Left renal pelvis (tissue), 4 donors: ENCODE data around the gene PTPA. TPM values are rescaled to one million over a fixed set of nuclear protein-coding genes. Genes with fewer than 3 reads are reported as not detected.
A peak's percentile ranks its signal among the peaks of the same experiment; 100 is the strongest.

Experiments
- DNase-seq, 4 donors: peaks; one replicate each; pipeline ENCODE4 v3.0.0-alpha.2; 2013; ENCODE audit warnings: low read depth in 4 of 4, low spot score in 3 of 4
- polyA plus RNA-seq, 4 donors: library from polyadenylated mRNA; unstranded; fragments of 120-200 nt; gene quantifications; one replicate each; pipeline ENCODE4 v1.2.1, GENCODE V29; 2013; ENCODE audit not compliant: insufficient read length in 4 of 4

Gene PTPA
- polyA plus RNA-seq = 100 to 1,000 TPM in 3 of 4 donors, 10 to 100 TPM in 1; 94.0 to 126 (median 105) TPM

DNA sequence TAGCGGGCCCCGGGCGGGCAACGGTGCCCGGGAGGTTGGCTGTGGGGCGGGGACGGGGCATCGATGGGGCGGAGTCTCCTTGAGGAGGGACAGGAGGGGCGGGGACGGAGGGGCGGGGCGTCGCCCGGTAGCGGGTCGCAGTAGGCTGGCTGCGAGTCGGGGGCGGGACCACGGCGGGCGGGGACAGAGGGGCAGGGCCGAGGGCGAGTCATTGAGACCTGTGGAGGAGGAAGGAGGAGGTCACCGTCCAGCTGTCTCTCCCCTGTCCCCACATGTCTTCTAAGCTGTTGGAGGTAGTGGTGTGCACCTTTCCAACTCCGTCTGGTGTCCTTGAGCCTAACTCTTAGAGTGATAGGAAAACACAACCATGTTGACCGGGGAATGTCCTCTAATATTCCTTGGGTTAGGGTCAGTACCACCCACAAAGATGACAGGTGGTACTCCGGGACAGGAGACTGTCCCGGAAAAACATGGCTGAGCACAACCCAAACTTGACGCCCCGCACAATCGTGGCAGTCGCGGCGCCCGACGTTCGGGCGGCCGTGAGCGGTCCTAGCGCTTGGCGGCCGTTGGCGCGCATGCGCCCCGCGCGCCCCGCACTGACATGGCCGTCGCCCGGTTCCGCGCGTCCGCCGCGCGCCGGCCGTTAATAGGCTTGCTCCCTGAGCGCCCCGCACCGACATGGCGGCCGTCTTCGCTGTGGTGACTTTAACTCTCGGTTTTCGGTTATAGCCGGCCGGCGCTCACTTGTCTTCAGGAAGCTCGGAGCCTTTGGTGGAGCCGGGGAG, at the start of gene PTPA, which contains the start of gene CRAT:
Gene PTPA, plus strand, starts transcription at position 676 of the 788 bp plus-strand sequence. CDS start 186 bp downstream, outside the sequence.
Gene CRAT, minus strand, starts transcription at position 54 of the 788 bp plus-strand sequence. CDS start 284 bp downstream, outside the sequence.
- DNase-seq = peak; percentile 82 to 85 (median 83)

DNA sequence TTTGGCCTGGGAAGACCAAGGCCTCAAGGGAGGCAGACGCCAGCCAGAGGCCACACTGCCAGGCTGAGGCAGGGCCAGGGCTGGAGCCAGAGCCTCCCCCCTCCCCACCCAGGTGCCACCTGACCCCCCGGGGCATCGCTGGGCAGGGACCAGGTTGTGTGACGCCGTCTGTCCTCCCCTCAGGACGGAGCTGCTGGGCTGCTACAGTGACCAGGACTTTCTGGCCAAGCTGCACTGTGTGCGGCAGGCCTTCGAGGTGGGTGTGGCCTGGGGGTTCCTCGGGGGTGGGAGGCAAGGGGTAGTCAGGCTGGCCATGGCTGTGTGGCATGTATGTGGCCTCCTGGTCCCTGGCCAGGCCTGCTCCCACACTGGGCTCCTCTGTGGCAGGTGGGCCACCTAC, 48.2 kb upstream of the PTPA start:
- no peak for DNase-seq

DNA sequence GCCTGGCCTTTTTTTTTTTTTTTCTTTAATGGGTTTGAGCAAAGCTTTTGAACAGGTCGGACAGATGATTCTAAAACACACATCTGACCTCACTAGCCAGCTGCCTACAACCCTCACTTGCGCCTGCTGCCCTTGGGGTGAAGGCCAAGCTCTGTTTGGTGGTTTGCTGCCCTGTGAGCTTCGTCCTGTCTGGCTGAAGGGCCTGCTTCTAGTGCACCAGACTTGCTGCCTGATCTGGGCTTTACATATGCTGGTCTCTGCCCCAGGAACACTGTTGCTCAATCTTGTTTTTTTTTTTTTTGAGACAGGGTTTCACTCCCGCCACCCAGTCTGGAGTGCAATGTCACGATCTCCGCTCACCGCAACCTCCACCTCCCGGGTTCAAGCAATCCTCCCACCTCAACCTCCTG, 46.7 kb upstream of the PTPA start:
- DNase-seq = no peak

DNA sequence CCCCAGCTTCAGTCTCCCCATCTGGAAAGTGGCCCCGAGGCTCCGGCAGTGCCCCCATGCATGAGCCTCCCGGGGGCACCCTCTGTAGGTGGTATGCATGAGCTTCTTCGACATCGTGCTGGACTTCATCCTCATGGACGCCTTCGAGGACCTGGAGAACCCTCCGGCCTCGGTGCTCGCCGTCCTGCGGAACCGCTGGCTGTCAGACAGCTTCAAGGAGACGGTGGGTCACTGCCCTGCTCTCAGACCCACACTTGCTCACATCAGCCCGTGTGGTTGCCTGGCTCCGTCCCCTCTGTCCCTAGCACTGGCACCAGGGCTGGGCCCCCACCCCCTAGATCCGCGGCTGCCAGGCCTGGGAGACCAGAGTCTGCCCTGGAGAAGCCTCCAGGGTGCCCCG, 43.1 kb upstream of the PTPA start:
- DNase-seq = no peak

DNA sequence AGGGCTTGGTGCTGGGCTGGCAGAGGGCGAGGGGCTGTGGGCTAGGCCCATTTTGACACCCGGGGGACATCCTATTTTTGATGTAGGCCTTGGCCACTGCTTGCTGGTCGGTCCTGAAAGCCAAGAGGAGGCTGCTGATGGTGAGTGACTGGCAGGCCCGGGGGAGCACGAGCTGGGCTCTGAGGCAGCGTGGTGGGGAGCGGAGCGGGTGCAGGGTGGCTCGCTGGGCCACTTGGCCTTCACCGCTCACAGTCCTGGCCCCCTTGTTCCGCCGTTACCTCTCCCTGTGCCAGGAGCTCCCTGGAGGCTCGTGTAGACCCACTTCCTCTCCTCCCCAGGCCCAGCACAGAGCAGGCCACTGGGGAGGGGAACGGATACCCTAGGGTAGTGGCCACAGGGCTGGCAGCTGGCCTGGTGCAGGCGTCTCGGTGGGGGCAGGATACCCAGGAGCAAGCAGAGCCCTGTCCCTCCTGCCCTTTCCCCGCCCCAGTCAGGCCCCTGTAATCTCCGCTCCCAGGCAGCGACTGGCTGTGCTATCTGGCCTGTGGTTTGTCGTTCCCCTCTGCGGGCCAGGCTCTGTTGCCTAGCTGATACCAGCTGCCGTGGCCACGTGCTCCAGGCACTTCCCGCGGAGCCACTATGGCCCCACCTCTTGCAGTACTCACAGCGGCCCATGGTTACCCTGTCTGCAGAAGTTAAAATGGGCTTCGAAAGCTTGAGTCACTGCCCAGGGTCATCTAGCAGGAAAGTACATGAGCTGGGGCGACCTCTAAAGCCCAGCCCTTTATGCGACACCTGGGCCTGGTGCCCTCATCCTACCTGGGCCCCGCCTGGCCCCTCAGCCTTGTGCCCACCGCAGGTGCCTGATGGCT, 42.0 kb upstream of the PTPA start:
- no peak for DNase-seq

DNA sequence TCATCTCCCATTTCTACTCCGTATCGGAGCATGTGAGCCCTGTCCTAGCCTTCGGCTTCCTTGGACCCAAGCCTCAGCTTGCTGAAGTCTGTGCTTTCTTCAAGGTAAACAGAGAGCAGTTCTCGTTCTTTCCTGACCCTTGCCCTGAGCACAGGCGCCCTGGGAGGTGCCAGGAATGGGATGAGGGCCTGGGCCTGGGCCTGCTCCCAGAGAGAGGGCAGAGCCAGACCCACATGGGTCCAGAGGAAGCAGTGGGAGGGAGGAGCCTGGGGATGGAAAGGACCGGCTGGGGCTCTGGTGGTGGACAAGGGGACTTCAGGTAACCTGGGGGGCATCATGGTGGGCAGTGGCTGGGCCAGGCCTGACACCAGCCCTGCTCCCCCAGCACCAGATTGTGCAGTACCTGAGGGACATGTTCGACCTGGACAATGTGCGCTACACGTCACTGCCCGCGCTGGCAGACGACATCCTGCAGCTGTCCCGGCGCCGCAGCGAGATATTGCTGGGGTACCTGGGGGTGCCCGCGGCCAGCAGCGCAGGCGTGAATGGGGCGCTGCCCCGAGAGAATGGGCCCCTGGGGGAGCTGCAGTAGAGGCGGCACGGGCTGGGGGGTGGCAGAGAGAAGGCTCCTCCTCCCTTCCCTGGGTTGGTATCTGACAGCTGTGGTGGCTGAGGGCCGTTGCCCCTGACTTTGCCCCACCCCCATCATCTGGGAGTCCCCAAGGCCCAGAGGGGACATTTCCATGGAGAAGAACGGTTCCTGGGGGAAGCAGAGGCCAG, 41.2 kb upstream of the PTPA start:
- DNase-seq = no peak

DNA sequence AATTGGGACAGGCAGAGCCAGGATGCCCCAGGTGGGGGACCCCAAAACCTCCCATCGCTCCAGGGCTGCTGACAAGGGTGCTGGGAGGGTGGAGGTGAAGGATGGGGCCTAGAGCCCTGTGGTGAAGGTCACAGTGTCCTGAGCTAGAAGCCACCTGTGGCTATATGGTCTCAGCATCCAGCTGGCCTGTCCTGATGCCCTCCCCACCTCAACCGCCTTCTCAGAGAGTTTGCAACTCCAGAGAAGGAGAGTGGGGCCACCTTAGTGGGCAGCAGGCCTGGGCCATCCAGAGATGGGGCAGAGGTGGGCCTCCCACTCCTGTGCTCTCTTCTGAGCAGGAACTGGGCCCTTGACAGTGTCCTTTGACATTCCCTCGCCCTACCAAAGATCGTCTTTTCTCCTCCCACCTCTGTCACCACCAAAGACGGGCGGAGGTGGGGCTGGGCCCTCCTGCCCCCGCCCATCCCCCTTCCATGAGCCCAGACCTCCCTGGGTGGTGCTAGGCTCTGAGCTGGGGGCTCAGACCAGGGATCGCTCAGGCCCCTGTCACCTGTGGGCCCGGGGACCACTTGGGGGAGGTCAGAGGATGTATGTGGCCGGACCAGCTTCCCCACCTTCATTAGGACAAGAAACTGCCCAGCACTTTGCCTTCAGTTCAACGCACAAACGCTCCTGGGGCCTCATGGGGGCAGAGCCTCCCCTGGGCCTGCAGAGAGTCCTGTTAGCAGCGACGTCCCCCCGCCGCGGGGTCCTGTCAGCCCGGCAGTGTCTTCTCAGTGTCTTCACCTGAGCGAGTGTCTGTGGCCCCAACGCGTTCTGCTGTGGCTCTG, 40.3 kb upstream of the PTPA start:
- DNase-seq = no peak

DNA sequence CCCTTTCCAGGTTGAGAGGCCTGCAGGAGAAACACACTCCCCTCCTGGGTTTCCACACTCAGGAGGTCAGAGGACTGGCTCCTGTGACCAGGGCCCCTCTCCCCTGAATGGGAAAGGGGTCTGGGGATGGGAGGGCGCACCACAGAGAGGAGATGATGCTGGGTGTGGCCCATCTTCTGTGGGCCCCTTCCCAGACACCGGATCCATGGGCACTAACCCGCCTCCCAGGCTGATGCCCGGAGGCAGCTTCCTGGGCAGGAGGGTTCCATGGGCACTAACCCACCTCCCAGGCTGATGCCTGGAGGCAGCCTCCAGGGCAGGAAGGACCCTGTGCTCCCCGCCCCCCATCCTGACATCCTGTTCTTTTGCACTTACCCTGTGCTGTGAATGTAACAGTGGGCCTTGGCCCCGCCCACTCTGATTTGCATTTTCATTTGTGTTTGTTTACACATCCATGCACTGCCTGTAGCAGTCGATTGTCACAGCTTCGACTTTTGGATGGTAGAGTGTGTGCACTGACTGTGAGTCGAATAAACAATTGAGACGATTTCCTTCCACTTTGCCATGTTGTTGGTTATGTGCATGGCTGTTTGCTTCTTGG, 39.6 kb upstream of the PTPA start:
- no peak for DNase-seq

DNA sequence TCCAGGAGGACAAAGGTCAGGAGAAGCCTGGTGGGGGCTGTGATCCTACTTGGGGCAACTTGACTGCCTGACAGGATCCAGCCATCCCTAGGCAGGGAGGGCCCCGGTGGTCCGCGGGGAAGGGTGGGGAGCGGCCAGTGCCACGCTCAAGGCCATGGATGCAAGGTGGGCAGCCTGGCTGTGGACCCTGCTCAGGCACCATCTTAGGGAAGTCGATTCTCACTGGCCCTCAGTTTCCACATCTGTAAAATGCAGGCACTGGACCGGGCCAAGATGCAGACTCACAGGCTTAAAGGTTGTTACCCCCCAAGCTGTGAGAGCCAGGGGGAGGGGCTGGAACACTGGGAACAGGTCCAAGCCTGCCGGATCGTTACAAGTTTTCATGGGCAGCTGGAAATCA, 39.0 kb upstream of the PTPA start:
- DNase-seq = no peak

DNA sequence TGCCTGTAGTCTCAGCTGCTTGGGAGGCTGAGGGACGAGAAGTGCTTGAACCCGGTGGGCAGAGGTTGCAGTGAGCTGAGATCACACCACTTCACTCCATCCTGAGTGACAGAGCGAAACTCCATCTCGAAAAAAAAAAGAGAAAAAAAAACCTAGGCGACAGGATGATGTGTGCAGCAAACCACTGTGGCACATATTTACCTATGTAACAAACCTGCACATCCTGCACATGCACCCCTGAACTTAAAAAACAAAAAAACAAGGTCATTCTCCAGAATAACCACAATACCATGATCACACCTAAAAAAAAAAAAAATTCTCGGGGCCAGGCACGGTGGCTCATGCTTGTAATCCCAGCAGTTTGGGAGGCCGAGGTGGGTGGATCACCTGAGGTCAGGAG, 37.8 kb upstream of the PTPA start:
- DNase-seq = no peak

DNA sequence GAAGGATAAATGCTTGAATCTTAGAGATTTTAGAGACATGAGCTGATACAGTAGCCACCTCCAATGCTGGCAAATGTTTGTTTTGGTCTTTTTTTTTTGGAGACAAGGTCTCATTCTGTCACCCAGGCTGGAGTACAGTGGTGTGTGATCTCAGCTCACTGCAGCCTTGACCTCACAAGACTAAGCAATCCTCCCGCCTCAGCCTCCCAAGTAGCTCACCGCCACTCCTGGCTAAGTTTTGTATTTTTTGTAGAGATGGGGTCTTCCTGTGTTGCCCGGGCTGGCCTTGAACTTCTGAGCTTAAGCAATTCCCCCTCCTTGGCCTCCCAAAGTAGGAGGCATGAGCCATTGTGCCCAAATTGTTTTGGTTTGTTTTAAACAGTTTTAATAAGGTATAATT, 37.1 kb upstream of the PTPA start:
- DNase-seq = no peak

DNA sequence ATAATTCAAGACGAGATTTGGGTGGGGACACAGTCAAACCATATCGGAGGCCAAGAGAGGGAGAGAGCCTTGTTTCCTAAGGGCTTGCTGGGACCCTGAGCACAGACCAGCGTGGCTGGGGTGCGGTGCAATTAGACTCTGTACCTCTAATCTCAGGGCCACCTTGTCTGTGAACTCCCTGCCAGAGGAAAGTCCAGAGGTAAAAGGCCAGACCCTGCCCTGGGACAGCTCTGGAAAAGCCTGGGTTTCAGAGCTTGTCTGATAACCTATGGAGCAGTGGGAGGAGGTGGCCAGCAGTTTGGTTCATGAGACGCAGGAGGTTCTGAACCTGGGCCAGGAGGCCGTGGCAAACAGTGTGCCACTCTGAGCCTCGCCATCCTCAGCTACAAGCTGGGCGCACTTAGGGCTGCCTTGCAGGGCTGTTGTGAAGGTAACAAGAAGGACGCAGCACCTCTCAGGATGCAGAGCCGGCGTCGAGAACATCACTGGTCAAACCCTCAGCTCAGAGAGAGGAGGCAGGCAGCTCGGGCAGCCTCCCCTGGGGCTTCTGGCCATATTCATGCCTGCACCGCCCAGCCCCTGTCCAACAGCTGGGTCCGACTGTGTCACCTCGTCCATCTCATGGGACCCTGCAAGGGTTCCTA, 35.1 kb upstream of the PTPA start:
- no peak for DNase-seq

DNA sequence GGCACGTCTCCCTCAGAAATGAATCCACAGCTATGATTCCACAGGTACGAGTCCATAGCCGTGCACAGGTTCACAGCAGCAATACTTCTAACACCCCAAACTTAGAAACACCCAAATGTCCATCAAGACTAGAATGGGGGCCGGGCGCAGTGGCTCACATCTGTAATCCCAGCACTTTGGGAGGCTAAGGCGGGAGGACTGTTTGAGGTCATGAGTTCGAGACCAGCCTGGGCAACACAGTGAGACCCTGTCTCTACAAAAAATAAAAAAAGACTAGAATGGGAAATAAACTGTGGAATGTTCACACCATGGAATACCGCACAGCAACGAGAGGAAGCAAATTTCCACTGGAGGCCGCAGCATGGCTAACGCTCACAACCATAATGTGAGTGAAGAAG, 34.6 kb upstream of the PTPA start:
- DNase-seq = no peak

DNA sequence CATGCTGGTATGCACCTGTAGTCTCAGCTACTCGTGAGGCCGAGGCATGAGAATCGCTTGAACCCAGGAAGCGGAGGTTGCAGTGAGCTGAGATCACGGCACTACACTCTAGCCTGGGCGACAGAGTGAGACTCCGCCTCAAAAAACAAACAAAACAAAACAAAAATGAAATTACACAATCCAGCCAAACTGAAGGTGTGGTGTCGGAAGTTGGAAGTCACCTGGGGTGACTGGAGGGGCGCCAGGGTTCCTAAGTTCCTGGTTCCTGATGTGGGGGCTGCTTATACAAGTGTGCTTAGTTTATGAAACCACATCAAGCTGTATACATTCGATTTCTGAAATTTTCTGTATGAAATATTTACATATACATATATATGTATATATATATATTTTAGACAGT, 34.0 kb upstream of the PTPA start:
- DNase-seq = no peak

DNA sequence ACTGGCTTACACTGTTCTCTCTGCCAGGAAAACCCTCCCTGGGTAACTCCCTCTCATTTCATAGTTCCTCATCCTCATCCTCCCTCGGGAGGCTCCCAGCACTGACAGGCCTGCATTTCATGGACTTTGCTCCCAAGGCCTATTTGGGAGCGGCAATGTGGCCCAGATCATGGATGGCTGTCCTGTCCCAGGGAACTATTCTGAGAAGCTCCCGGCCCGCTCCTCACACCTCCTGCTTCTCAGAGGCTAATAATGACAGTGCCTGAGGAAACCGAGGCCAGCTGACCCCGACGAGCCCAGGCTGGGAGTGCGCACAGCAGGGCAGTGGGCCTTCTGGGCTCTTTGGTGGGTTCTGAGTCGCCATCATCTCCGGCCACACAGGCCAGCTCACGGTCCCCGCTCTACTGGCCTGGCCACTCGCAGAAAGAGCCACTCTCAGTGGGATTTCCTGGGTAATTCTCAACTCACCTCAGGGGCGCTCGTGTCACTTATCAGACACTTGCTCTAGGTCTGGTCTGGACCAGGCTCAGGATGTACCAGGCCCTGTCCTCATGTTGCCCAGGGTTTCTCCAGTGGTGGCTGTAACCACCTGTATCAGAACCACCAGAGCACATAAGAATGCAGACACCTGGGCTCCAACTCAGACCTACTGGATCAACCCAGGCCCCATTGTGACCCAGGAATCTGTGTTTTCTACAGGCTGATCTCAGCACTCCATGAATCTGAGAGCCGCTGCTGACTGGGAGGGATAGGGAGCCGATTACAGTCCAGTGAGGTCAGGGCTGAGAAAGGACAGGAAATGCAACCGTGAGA, 32.3 kb upstream of the PTPA start:
- DNase-seq = no peak

DNA sequence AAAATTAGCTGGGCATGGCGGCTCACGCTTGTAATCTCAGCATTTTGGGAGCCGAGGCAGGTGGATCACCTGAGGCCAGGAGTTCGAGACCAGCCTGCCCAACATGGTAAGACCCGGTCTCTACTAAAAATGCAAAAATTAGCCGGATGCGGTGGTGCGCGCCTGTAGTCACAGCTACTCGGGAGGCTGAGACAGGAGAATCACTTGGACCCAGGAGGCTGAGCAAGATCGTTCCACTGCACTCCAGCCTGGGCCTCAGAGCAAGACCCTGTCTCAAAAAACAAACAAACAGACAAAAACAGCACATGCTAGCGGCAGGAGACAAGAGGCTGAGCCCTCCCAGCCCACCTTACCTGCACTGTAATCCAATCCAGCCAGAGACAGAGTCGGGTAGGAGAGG, 31.4 kb upstream of the PTPA start:
- DNase-seq = no peak

DNA sequence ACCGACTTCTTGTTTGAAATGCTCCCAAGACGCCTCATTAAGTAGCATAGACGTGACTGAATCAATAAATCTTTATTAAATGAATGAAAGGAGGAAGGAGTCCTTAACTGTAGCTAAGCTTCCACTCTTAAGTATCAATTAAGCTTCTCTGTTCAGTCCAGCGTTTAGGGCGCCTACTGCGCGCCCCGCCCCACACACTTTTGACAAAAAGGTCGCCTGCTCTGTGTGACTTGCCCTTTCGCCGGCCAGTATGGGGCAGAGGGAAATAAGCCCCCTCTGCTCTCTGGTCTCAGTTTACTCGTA, 31.0 kb upstream of the PTPA start:
- DNase-seq = no peak

DNA sequence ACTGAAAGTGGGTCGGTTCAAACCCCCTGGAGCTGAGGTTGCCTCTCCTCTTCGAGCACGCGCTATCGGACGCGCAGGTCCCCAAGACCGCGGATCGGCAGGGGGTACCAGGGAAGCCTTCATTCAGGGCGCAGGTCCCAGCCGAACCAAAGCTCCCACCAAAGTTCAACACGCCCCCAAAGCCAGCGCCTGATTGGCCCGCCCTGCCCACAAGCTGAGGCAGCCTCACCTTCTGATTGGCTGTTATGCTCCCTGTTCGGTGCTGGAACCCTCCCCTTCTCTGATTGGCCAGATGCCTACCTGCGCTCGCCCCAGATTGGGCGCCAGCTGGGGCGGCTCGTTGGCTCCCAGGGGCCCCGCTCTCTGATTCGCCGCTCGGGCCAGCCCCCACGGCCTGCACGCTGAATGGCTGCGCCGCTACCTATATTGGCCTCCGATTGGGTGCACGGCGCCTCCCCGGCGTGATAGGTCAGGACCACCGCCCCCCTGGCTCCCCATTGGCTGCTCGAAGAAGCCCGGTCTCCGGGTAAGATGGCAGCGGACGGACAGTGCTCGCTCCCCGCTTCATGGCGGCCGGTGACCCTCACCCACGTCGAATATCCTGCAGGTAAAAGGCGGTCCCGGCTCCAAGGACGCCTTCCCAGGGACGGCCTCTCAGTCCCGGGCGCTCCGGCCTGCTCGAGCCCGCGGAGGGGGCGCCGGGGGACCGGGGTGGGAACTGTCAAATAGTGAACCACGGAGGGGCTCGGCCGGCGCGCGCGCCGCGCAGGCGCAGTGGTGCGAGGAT, 30.4 kb upstream of the PTPA start, which contains the start of gene DOLPP1:
Gene DOLPP1, plus strand, starts transcription at position 511 of the 787 bp plus-strand sequence. Its CDS starts 21 bp downstream, at position 532.
- DNase-seq = peak; percentile 95 to 97 (median 97)
